Measurements from ENCODE around the gene LHX3. TPM values are rescaled to one million over a fixed set of nuclear protein-coding genes. Genes with fewer than 3 reads are reported as not detected.

The LHX3 gene
- total RNA-seq, 1 donor from 2014 or later: not detected

- no peaks in the 10 kb centered on the region for H3K4me1 ChIP-seq
- no peak for TF ChIP-seq POLR2A (IDR thresholded peaks at IDR 0.05)
- no peak for TF ChIP-seq CTCF (IDR thresholded peaks at IDR 0.05)
- no peak for TF ChIP-seq POLR2AphosphoS5 (IDR thresholded peaks at IDR 0.05; ENCODE audit: insufficient read depth in 1 of 2, low read depth in 1 of 2)
- no peaks in the 10 kb centered on the region for H3K9me3 ChIP-seq
- no peak overlapping the region for H3K27ac ChIP-seq
- DNase-seq (ENCODE audit: extremely low spot score in 2 of 2): no peak
- no peaks in the 10 kb centered on the region for H3K27me3 ChIP-seq
- H3K36me3 ChIP-seq: no peaks in the 10 kb centered on the region
- no peak overlapping the region for H3K4me3 ChIP-seq
- intact Hi-C loops (cut with DNase I): no loop called here
Observed at GRCh38 chr9:136181784-136182419, 23.0 kb downstream of the LHX3 start.

DNA sequence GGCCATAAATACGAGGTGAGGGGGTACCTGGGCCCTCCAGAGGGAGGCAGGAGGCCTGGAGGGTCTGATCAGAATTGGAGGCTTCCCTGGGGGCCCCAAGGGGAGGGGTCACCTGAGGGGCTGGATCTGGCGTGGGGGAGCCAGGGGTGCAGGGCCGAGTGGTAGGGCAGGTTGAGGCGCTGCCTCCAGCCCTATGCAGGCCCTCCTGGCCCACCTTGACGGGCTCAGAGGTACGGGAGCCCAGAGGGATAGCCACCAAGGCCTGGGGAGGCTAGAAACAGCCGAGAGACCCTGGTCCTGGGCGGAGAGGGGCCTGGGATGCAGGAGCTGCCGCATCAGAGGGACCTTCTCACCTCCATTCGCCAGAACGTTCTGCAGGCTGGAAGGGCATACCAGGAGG lies 24.3 kb downstream of the LHX3 start:
- intact Hi-C loops (cut with DNase I): no loop called here
- Histone ChIP-seq H3K4me1 (no peaks in the 10 kb centered on the region), H3K9me3 (no peaks in the 10 kb centered on the region), H3K27me3 (no peaks in the 10 kb centered on the region), H3K4me3 (no peak overlapping the region), H3K27ac (no peak overlapping the region), H3K36me3 (no peaks in the 10 kb centered on the region)
- TF ChIP-seq POLR2A (IDR thresholded peaks at IDR 0.05) (no peak), POLR2AphosphoS5 (IDR thresholded peaks at IDR 0.05; ENCODE audit: insufficient read depth in 1 of 2, low read depth in 1 of 2) (no peak), CTCF (IDR thresholded peaks at IDR 0.05) (no peak)
- no peak for DNase-seq (ENCODE audit: extremely low spot score in 2 of 2)

GRCh38 chr9:136179761-136180160 lies 25.2 kb downstream of the LHX3 start:
- intact Hi-C loops (cut with DNase I): no loop called here
- H3K27ac ChIP-seq: no peak overlapping the region
- no peaks in the 10 kb centered on the region for H3K27me3 ChIP-seq
- no peaks in the 10 kb centered on the region for H3K36me3 ChIP-seq
- TF ChIP-seq POLR2AphosphoS5 (IDR thresholded peaks at IDR 0.05; ENCODE audit: insufficient read depth in 1 of 2, low read depth in 1 of 2): no peak
- TF ChIP-seq CTCF (IDR thresholded peaks at IDR 0.05): no peak
- no peak for TF ChIP-seq POLR2A (IDR thresholded peaks at IDR 0.05)
- DNase-seq (ENCODE audit: extremely low spot score in 2 of 2): no peak
- H3K9me3 ChIP-seq: no peaks in the 10 kb centered on the region
- H3K4me1 ChIP-seq: no peaks in the 10 kb centered on the region
- H3K4me3 ChIP-seq: no peak overlapping the region

DNA sequence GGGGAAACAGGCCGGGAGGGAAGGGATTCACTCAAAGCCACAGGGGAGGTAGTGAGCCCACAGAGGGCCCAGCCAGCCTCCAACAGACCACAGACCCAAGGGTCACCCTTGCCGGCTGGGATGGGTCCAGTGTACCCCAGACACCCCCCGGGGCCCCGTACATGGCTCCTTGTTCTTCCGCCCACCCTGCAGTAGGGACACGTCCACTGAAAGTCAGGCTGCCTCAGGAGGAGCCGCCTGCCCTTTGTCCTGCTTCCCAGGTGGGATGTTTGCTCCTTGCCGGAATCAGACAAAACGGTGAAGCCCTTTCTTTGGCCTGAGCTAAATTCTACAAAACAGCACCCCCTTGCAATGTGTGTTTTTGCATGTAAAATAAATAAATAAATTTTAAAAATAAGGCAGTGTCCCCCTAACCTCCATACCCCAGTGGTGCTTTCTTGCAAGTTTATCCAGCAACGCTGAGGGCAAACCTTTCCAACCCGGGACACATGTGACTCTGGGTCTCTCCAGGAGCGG lies 25.8 kb downstream of the LHX3 start:
- intact Hi-C loops (cut with DNase I): no loop called here

More for the DNA sequence above, 25.8 kb downstream of the LHX3 start:
- Histone ChIP-seq H3K4me3 (no peak overlapping the region), H3K27ac (no peak overlapping the region), H3K27me3 (no peaks in the 10 kb centered on the region), H3K9me3 (no peaks in the 10 kb centered on the region), H3K36me3 (no peaks in the 10 kb centered on the region), H3K4me1 (no peaks in the 10 kb centered on the region)
- no peak for DNase-seq (ENCODE audit: extremely low spot score in 2 of 2)
- TF ChIP-seq POLR2A (IDR thresholded peaks at IDR 0.05) (no peak), POLR2AphosphoS5 (IDR thresholded peaks at IDR 0.05; ENCODE audit: insufficient read depth in 1 of 2, low read depth in 1 of 2) (no peak), CTCF (IDR thresholded peaks at IDR 0.05) (no peak)
